DMS153 treated with DMSO at 0.1 percent for 48 hours (cell line): ENCODE measurements around the gene RAB21.
"Not testable (repeated sequence)": the region's sequence is repeated elsewhere in the genome, so short reads cannot be mapped to it uniquely, and the experiment has no call there.

Experiments used
- DNase-seq: peaks from one replicate; lab custom pipeline; 2025; ENCODE audit not compliant: unreplicated experiment; lab: John Stamatoyannopoulos, UW

Gene RAB21

GRCh38 chr12:71792599-71792998 is 37.9 kb downstream of the RAB21 start:
- DNase-seq: no peak

- DNase-seq: no peak
Observed at GRCh38 chr12:71795901-71796300, 41.2 kb downstream of the RAB21 start.

GRCh38 chr12:71797531-71797930 is 42.9 kb downstream of the RAB21 start:
- no peak for DNase-seq

- DNase-seq: no peak
Observed at GRCh38 chr12:71799106-71799505, 44.4 kb downstream of the RAB21 start.

- DNase-seq: no peak
Observed at GRCh38 chr12:71800177-71800576, 45.5 kb downstream of the RAB21 start.

GRCh38 chr12:71804505-71804904 is 49.8 kb downstream of the RAB21 start:
- no peak for DNase-seq

- DNase-seq: no peak
Observed at GRCh38 chr12:71810921-71811320, 56.3 kb downstream of the RAB21 start.

- DNase-seq: not testable (repeated sequence)
Observed at GRCh38 chr12:71815242-71815641, 60.6 kb downstream of the RAB21 start.

- not testable (repeated sequence) for DNase-seq
Observed at GRCh38 chr12:71822088-71822487, 67.4 kb downstream of the RAB21 start.

GRCh38 chr12:71828813-71829212 is 74.2 kb downstream of the RAB21 start:
- DNase-seq: no peak

- no peak for DNase-seq
Observed at GRCh38 chr12:71837356-71837755, 82.7 kb downstream of the RAB21 start.

GRCh38 chr12:71838231-71838630 is 83.6 kb downstream of the RAB21 start:
- DNase-seq: no peak

GRCh38 chr12:71838676-71839075 is 84.0 kb downstream of the RAB21 start:
- DNase-seq: no peak

GRCh38 chr12:71840231-71840847 is 85.7 kb downstream of the RAB21 start:
- DNase-seq: no peak

- DNase-seq: peak; percentile 2
Observed at GRCh38 chr12:71846322-71846940, 91.8 kb downstream of the RAB21 start.

GRCh38 chr12:71848212-71848611 is 93.5 kb downstream of the RAB21 start:
- DNase-seq: no peak

GRCh38 chr12:71849109-71849851 is 94.6 kb downstream of the RAB21 start:
- no peak for DNase-seq
